ENCODE data around the gene AAK1.
"Not testable (repeated sequence)": the region's sequence is repeated elsewhere in the genome, so short reads cannot be mapped to it uniquely, and the experiment has no call there.

- not testable (repeated sequence) for TF ChIP-seq EZH2 (IDR thresholded peaks at IDR 0.05; ENCODE audit: borderline replicate concordance, low read length)
- TF ChIP-seq, protein P1, sequence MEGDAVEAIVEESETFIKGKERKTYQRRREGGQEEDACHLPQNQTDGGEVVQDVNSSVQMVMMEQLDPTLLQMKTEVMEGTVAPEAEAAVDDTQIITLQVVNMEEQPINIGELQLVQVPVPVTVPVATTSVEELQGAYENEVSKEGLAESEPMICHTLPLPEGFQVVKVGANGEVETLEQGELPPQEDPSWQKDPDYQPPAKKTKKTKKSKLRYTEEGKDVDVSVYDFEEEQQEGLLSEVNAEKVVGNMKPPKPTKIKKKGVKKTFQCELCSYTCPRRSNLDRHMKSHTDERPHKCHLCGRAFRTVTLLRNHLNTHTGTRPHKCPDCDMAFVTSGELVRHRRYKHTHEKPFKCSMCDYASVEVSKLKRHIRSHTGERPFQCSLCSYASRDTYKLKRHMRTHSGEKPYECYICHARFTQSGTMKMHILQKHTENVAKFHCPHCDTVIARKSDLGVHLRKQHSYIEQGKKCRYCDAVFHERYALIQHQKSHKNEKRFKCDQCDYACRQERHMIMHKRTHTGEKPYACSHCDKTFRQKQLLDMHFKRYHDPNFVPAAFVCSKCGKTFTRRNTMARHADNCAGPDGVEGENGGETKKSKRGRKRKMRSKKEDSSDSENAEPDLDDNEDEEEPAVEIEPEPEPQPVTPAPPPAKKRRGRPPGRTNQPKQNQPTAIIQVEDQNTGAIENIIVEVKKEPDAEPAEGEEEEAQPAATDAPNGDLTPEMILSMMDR (conservative IDR thresholded peaks at IDR 0.05 in 1 of 2, IDR thresholded peaks at IDR 0.05 in 1 of 2; ENCODE audit: extremely low read depth in 1 of 2, insufficient read depth in 1 of 2, low read depth in 1 of 2, low read length in 2 of 2) = not testable (repeated sequence)
These were observed 224.4 kb downstream of the AAK1 start for GRCh38 chr2:69419111-69419510.
